GM19395 (cell line): ENCODE results near the gene FLCN.
"Not testable (repeated sequence)": the region's sequence is repeated elsewhere in the genome, so short reads cannot be mapped to it uniquely, and the experiment has no call there.

Source experiments
- ATAC-seq: cut with Tn5 transposase; IDR thresholded peaks from one replicate; pipeline ENCODE4 v1.9.1; 2021; ENCODE audit warnings: mild to moderate bottlenecking, moderate library complexity; ENCODE audit not compliant: unreplicated experiment

Gene FLCN

GRCh38 chr17:17188586-17188985 is 48.4 kb downstream of the FLCN start:
- ATAC-seq = no peak

DNA sequence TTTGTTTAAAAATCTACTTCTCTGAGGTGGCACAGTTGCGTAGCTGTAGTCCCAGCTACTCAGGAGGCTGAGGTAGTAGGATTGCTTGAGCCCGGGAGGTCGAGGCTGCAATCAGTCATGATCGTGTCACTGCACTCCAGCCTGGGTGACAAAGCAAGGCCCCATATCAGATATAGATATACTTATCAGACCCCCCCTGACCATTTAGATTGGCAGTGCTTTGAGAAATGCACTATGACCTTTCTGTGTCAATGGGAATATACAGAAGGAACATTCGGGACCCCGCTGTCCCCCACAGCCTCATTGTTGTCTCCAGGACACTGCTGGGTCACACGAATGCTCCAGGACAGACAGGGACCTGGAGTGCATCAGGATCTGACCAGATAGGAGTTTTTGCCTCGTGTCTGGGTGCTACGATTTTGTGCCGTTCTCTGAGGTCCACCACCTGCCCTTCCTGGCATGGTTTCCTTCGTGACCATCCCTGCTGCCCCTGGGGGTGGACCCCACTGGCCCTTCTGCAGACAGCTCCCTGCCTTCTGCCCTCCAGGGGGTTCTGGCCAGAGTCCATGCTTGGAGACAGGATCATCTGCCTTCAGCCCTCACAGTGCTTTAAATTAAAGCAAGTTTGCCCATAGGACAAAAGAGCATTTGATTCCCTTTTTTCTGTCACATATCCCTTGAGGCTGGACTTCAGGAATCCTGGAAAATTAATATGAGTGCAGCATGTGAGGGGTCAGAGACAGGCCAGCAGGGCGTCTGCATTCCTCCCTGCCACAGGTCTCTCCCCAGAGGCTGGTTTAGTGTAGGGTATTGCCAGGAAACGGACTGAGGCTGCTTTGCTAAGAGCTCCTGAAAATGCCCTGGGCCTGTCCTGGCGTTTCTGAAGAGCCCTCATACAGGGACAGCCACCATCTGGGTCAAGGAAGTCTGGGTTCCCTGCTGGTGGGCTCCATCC is 50.1 kb downstream of the FLCN start:
- no peak for ATAC-seq

DNA sequence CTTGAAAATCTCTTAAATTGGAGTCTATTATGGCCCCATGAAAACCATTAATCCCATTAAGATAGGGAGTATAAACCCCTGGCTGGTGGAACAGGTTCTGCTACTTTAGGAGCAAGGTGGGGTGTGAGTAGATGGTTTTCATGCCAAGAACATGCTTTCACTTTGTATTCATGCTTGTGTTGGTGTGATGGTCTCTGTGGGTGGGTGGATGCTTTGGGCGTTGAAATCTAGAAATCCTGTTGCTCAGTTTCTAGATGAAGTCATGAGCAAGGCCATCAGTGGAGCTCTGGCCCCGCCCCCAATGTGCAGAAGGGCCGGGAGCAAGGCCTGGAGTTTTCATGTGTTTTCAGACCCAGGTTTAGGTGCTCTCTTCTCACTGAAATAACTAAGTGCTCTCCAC is 50.9 kb downstream of the FLCN start:
- no peak for ATAC-seq

GRCh38 chr17:17184985-17185757 is 51.8 kb downstream of the FLCN start:
- not testable (repeated sequence) for ATAC-seq

DNA sequence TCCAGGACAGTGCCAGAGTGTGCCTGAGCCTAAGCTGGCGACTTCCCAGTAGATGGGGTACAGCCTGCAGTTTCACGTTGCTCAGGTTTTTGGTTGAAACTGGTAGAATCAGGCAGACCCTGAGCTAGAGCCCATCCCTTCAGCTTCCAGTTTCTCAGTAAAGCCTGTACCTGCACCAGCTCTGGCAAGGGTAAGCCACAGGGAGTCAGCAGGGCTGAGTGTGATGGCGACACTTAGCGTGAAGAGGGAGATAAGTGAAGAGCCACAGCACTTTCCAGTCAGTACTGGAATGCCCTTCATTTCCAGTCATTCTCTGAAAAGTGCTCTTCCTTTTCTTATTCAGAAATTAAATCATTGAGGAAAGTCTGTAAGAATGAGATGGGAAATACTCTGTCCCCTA is 53.2 kb downstream of the FLCN start:
- no peak for ATAC-seq

DNA sequence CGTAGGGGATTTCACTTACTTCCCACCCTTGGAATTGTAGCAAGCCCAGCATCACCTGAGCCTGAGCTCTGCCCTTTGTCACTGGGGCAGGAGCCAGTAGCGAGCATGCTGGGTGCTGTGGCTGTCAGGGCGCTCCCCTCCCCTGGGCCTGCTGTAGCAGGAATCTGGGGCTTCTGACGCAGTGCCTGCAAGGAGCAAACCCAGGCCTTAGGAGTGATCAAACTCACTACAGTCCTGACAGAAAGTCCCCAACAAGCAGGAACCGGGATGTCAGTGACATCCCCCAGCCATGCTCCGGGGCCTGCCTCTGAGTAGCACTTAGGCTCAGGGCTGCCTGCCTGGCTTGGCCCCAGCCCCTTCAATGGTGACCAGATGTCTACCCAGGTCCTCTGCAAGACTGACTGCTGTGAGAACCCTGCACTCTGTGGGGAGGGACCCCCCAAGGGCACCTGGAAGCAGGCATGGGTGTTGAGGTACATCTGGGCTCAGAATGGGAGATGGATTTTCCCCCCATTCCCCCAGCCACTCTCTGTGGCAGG is 54.3 kb downstream of the FLCN start:
- ATAC-seq = no peak

GRCh38 chr17:17181666-17182597 is 55.0 kb downstream of the FLCN start:
- ATAC-seq = no peak

DNA sequence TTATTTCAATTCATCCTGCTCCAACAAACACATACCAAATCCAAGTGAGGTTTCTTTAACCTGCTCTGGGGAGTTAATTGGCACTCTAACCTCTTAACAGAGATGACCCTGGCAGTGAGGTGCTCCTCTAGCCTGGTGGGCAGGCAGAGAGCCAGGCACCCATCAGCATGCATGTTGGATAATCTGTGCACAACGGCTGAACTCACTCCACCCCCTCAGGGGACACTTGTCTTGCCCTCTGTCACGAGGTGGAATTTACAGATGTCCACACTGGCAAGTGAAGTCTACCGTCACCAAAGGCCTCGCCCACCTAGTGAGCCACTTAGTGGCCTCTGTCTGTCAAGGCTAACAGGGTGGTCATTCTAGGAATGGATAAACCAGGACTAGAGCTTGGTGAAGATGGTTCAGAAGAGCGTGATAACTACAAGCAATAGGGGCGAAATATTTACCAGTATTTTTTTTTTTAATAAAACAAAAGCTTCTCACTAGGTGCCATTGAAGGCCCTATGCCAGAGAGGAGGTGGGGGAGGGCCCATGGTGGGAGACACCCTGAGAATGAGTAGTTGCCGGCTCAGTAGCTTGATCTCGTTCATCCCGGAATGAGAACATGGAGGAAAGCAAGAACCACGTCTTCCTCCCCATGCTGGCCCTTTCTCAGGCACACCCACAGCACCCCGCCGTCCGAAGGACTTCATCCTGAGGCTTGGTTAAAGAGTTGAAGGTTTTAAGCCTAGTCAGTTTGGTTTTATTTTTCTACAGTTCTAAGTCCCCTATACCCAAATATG is 56.0 kb downstream of the FLCN start:
- no peak for ATAC-seq

GRCh38 chr17:17180141-17180603 is 56.8 kb downstream of the FLCN start:
- ATAC-seq = no peak

- peak; percentile 58 for ATAC-seq
These were observed 57.6 kb downstream of the FLCN start for GRCh38 chr17:17179371-17179827.

- ATAC-seq = no peak
These were observed 59.8 kb downstream of the FLCN start for GRCh38 chr17:17177176-17177575.

DNA sequence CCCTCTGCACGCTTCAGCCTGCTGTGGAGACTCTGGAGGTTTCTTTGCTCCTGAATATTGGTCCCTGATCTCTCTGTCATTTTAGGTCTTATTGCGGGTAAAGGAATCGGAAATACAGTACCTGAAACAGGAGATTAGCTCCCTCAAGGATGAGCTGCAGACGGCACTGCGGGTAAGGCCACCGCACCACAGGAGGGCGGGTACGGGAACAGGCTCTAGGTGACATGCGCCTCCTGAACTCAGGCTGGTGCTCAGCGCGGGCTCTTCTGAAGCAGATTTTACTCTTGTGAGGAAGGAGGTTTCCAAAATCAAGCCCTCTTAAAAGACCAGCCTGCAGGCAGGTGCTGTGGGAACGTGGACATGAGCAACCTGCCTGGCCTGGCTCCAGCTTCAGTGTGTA is 60.6 kb downstream of the FLCN start:
- ATAC-seq = no peak

GRCh38 chr17:17175917-17176316 is 61.1 kb downstream of the FLCN start:
- ATAC-seq = no peak

DNA sequence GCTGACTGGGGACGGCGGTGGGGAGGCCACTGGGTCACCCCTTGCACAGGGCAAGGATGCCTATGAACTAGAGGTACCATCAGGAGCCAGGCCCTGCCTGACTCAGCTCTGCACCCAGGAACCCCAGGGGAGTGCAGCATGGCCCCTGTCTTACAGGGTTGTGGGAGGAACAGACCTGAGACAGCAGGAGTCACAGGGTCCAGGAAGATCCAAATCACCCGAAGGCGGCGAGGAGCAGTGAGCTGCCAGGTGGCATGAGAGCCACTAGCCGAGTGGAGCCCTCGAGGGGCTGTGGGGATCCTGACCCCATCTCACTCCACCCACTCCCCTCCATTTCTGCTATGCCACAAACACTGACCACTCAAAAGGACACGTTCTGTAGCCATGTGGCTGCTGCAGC is 61.6 kb downstream of the FLCN start:
- ATAC-seq = no peak

- ATAC-seq = no peak
These were observed 63.0 kb downstream of the FLCN start for GRCh38 chr17:17173921-17174320.

GRCh38 chr17:17172990-17173389 is 64.0 kb downstream of the FLCN start:
- ATAC-seq = no peak

GRCh38 chr17:17172001-17172939 is 64.7 kb downstream of the FLCN start:
- ATAC-seq = no peak

GRCh38 chr17:17171186-17171585 is 65.8 kb downstream of the FLCN start:
- no peak for ATAC-seq
